Endothelial cell of umbilical vein (primary cell): ENCODE results near the gene SOAT1. TPM values are rescaled to one million over a fixed set of nuclear protein-coding genes. Genes with fewer than 3 reads are reported as not detected.

Experiments
- BruUV-seq: library from RNA; stranded (reverse); fragments of 400-500 nt; replicated peaks from 2 replicates; lab custom pipeline; 2021; lab: Mats Ljungman, UMichigan
- CTCF ChIA-PET: fragments of 300-600, 350-600 bp; sonication (Branson Sonifier 250); formaldehyde crosslinking; loops from one replicate; lab custom pipeline; 2021; ENCODE audit warnings: antibody characterized with exemption, inconsistent platforms; lab: Charles Lee
- POLR2A ChIA-PET: fragments of 300-600, 350-600 bp; sonication (Branson Sonifier 250); formaldehyde crosslinking; loops from one replicate; lab custom pipeline; 2021; ENCODE audit warnings: antibody characterized with exemption, inconsistent platforms; lab: Charles Lee
- DNase-seq: peaks from one replicate; pipeline ENCODE4 v3.0.0-alpha.2; 2011; ENCODE audit warnings: low read depth, low spot score
- FAIRE-seq: peaks from 2 replicates; lab custom pipeline; 2011; peaks lifted over from hg19 to GRCh38; lab: Jason Lieb, UNC
- H2AFZ ChIP-seq: 2 replicates; pipeline ENCODE4 v1.6.0; 2012; ENCODE audit warnings: low read depth, low read length, control low read depth, inconsistent platforms
- H3K27ac ChIP-seq: 2 replicates; pipeline ENCODE4 v1.5.1; 2011; ENCODE audit warnings: low read depth, mild to moderate bottlenecking, control low read depth, low read length, moderate library complexity; ENCODE audit not compliant: insufficient read depth
- H3K27me3 ChIP-seq, 2 experiments: 2 replicates each; pipeline versions ENCODE4 v1.6.0 to v1.6.1; 2011; ENCODE audit warnings: low read length in 2 of 2, mixed read lengths in 1 of 2; ENCODE audit not compliant: control insufficient read depth in 2 of 2, insufficient read depth in 2 of 2
- H3K36me3 ChIP-seq, 2 experiments: 2 replicates in 1 of 2; 3 replicates in 1 of 2; pipeline ENCODE4 v1.5.1; 2011; ENCODE audit warnings: low read length in 2 of 2, mild to moderate bottlenecking in 1 of 2, moderate library complexity in 1 of 2; ENCODE audit not compliant: control insufficient read depth in 2 of 2, insufficient read depth in 2 of 2; ENCODE audit errors: extremely low read depth in 1 of 2
- H3K4me1 ChIP-seq: 3 replicates; pipeline ENCODE4 v1.5.1; 2011; ENCODE audit warnings: mild to moderate bottlenecking, low read length; ENCODE audit not compliant: control insufficient read depth, insufficient read depth; ENCODE audit errors: extremely low read depth
- H3K4me2 ChIP-seq: 2 replicates; pipeline ENCODE4 v1.6.1; 2011; ENCODE audit warnings: low read length, control low read depth, mixed read lengths; ENCODE audit not compliant: insufficient read depth
- H3K4me3 ChIP-seq, 3 experiments: fragments of 200-600 bp in 1 of 3; sonication (generic), shearing (Covaris generic) in 1 of 3; replicated peaks in 1 of 3; 2 replicates each; pipeline ENCODE4 v1.5.1; 2011 to 2016; ENCODE audit warnings: control low read depth in 3 of 3, low read length in 3 of 3, mild to moderate bottlenecking in 2 of 3, inconsistent platforms in 1 of 3, low read depth in 1 of 3, moderate library complexity in 1 of 3; ENCODE audit not compliant: insufficient read depth in 1 of 3
- H3K79me2 ChIP-seq: 2 replicates; pipeline ENCODE4 v1.6.0; 2012; ENCODE audit warnings: low read length, inconsistent platforms; ENCODE audit not compliant: control insufficient read depth, insufficient read depth
- H3K9ac ChIP-seq: replicated peaks from 2 replicates; pipeline ENCODE3; 2011; ENCODE audit warnings: low read length, control low read depth; ENCODE audit not compliant: insufficient read depth; ENCODE audit errors: extremely low read depth
- H3K9me1 ChIP-seq: replicated peaks from 3 replicates; pipeline ENCODE4 v1.6.0; 2011; ENCODE audit warnings: mild to moderate bottlenecking, low read length; ENCODE audit not compliant: control insufficient read depth, insufficient read depth; ENCODE audit errors: extremely low read depth
- H3K9me3 ChIP-seq: replicated peaks from 2 replicates; pipeline ENCODE4 v1.5.1; 2012; ENCODE audit warnings: low read length, inconsistent platforms; ENCODE audit not compliant: control insufficient read depth, insufficient read depth
- H4K20me1 ChIP-seq: replicated peaks from 2 replicates; pipeline ENCODE3; 2011; ENCODE audit warnings: mild to moderate bottlenecking, low read length; ENCODE audit not compliant: control insufficient read depth, insufficient read depth; ENCODE audit errors: extremely low read depth
- EZH2 ChIP-seq: IDR thresholded peaks from 2 replicates; pipeline ENCODE4 v1.6.1; 2012; ENCODE audit warnings: borderline replicate concordance, low read depth, mild to moderate bottlenecking, moderate library complexity, low read length, inconsistent platforms; ENCODE audit not compliant: severe bottlenecking
- FOS ChIP-seq: IDR thresholded peaks from 2 replicates; pipeline ENCODE4 v1.6.1; 2011; ENCODE audit warnings: mild to moderate bottlenecking, low read length, moderate library complexity, borderline replicate concordance; ENCODE audit not compliant: insufficient read depth
- GATA2 ChIP-seq: IDR thresholded peaks from 2 replicates; pipeline ENCODE4 v1.7.0; 2011; ENCODE audit warnings: low read depth, mild to moderate bottlenecking, moderate library complexity, mixed read lengths, low read length; ENCODE audit not compliant: insufficient read length, insufficient read depth
- JUN ChIP-seq: IDR thresholded peaks from 2 replicates; pipeline ENCODE4 v1.6.1; 2011; ENCODE audit warnings: borderline replicate concordance, low read depth; ENCODE audit not compliant: insufficient read length, insufficient read depth
- MYC ChIP-seq: IDR thresholded peaks from one replicate; pipeline ENCODE4 v1.6.1; 2011; ENCODE audit warnings: mild to moderate bottlenecking, low read depth, low read length
- POLR2A ChIP-seq: IDR thresholded peaks from 2 replicates; pipeline ENCODE4 v1.6.1; 2012; ENCODE audit warnings: low read depth, mild to moderate bottlenecking, control low read depth, low read length
- POLR2AphosphoS5 ChIP-seq: IDR thresholded peaks from 2 replicates; pipeline ENCODE4 v1.6.1; 2012; ENCODE audit warnings: low read depth, mild to moderate bottlenecking, control low read depth, low read length, moderate library complexity; ENCODE audit not compliant: insufficient read depth
- dilution Hi-C: fragments of 300-500 bp; cut with MboI; formaldehyde crosslinking; loops from one replicate; pipeline ENCODE4 v1.15.0; 2019; ENCODE audit warnings: low sequenced_read_pairs; ENCODE audit not compliant: extremely low pct_ligation_motif_present
- intact Hi-C: fragments of 100-400 bp; cut with micrococcal nuclease; formaldehyde crosslinking; loops from one replicate; pipeline ENCODE4 v1.10.0; 2022
- polyA plus RNA-seq, 4 experiments: library from polyadenylated mRNA; depleted of rRNA in 3 of 4; stranded (reverse) in 3 of 4; unstranded in 1 of 4; fragments of >200 nt; gene quantifications; 2 replicates each; pipeline versions ENCODE4 v1.2.1 to v1.2.3, GENCODE V29; 2011 to 2012; ENCODE audit warnings: missing spikeins in 1 of 4
- total RNA-seq: library from RNA; stranded (reverse); gene quantifications from 2 replicates; pipeline ENCODE4 v1.2.3, GENCODE V29; 2021
- TF ChIP-seq, protein P1 (sequence below): IDR thresholded peaks from 2 replicates; pipeline ENCODE4 v1.6.1; 2011; ENCODE audit not compliant: insufficient read depth, insufficient read length
- TF ChIP-seq, protein P2 (sequence below), 2 donors: IDR thresholded peaks; 1 replicate in 1 of 2; 2 replicates in 1 of 2; pipeline ENCODE4 v1.5.1; 2011; ENCODE audit warnings: low read length in 2 of 2, mild to moderate bottlenecking in 2 of 2, moderate library complexity in 2 of 2, control low read depth in 1 of 2, inconsistent platforms in 1 of 2, low read depth in 1 of 2; ENCODE audit not compliant: insufficient read depth in 1 of 2; ENCODE audit errors: extremely low read depth in 1 of 2

The SOAT1 gene
- total and polyA plus RNA-seq, 2 donors (not counting 3 experiments of a cell fraction or from before 2014, with no cell fraction given): 14.0 to 38.2 TPM

DNA sequence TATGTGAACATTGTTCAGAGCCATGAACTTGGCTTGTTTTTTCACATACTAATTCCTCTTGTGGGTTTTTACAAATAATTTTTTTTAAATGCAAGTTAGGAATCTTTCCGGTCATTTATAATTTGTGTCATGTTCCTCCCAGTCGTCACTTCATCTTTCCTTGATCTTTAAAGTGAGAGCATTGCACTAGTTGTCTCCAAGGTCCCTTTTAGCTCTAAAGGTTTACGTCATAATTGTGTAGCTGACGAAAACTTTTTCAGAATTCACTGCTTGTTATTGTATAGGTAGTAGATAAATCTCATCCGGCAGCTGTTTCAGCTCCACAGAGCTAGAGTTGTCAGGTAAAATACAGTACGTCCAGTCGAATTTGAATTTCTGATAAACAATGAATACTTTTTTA, 33.6 kb downstream of the SOAT1 start:
- Histone ChIP-seq H3K79me2 (no peaks in the 10 kb centered on the region), H3K9me3 (no peaks in the 10 kb centered on the region), H3K27ac (no peak overlapping the region), H3K4me1 (no peaks in the 10 kb centered on the region), H3K4me3 (no peak overlapping the region), H4K20me1 (no peaks in the 10 kb centered on the region), H3K9ac (no peak overlapping the region), H2AFZ (no peak overlapping the region), H3K4me2 (no peak overlapping the region), H3K9me1 (no peaks in the 10 kb centered on the region), H3K27me3 (no peaks in the 10 kb centered on the region), H3K36me3 (no peaks in the 10 kb centered on the region)
- CTCF ChIA-PET: no interaction called here
- no peak for TF ChIP-seq GATA2
- no peak for TF ChIP-seq MYC
- TF ChIP-seq FOS: no peak
- TF ChIP-seq POLR2AphosphoS5: no peak
- no peak for TF ChIP-seq EZH2
- TF ChIP-seq, protein P1, sequence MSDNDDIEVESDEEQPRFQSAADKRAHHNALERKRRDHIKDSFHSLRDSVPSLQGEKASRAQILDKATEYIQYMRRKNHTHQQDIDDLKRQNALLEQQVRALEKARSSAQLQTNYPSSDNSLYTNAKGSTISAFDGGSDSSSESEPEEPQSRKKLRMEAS: no peak
- TF ChIP-seq, protein P2, sequence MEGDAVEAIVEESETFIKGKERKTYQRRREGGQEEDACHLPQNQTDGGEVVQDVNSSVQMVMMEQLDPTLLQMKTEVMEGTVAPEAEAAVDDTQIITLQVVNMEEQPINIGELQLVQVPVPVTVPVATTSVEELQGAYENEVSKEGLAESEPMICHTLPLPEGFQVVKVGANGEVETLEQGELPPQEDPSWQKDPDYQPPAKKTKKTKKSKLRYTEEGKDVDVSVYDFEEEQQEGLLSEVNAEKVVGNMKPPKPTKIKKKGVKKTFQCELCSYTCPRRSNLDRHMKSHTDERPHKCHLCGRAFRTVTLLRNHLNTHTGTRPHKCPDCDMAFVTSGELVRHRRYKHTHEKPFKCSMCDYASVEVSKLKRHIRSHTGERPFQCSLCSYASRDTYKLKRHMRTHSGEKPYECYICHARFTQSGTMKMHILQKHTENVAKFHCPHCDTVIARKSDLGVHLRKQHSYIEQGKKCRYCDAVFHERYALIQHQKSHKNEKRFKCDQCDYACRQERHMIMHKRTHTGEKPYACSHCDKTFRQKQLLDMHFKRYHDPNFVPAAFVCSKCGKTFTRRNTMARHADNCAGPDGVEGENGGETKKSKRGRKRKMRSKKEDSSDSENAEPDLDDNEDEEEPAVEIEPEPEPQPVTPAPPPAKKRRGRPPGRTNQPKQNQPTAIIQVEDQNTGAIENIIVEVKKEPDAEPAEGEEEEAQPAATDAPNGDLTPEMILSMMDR (IDR thresholded peaks at IDR 0.05; ENCODE audit: extremely low read depth in 1 of 2, insufficient read depth in 1 of 2, low read depth in 1 of 2, low read length in 2 of 2): no peak
- no peak for TF ChIP-seq JUN
- TF ChIP-seq POLR2A: no peak
- POLR2A ChIA-PET: no interaction called here
- BruUV-seq: no TSS peak
- DNase-seq: no peak
- dilution Hi-C loops (no loop called here), intact Hi-C loops (no loop called here)
- FAIRE-seq: no peak
